GM23338 (cell line): ENCODE measurements around the gene CEP350. TPM values are rescaled to one million over a fixed set of nuclear protein-coding genes. Genes with fewer than 3 reads are reported as not detected.

Experiments used
- ATAC-seq: fragments of 200-7000 bp; cut with Tn5 transposase; 3 replicates; pipeline ENCODE4 v1.9.1; 2020
- DNase-seq: peaks from one replicate; pipeline ENCODE4 v3.0.0-alpha.2; 2015; ENCODE audit warnings: low spot score
- H2AFZ ChIP-seq: fragments of 200-600 bp; sonication (generic); 2 replicates; pipeline ENCODE4 v1.8.0; 2016; ENCODE audit warnings: antibody characterized with exemption, mild to moderate bottlenecking, moderate library complexity
- H3F3A ChIP-seq: fragments of 200-600 bp; sonication (generic); replicated peaks from 2 replicates; pipeline ENCODE4 v1.8.0; 2017; ENCODE audit warnings: antibody characterized with exemption, mixed run types, low read depth
- H3K27ac ChIP-seq: fragments of 200-600 bp; sonication (generic); 2 replicates; pipeline ENCODE4 v1.6.1; 2016; ENCODE audit warnings: low read depth
- H3K27me3 ChIP-seq: fragments of 200-600 bp; sonication (generic); 2 replicates; pipeline ENCODE4 v1.8.0; 2016; ENCODE audit warnings: mild to moderate bottlenecking, mixed run types, moderate library complexity; ENCODE audit not compliant: insufficient read depth
- H3K36me3 ChIP-seq: fragments of 200-600 bp; sonication (generic); 2 replicates; pipeline ENCODE4 v1.8.0; 2016; ENCODE audit warnings: mild to moderate bottlenecking; ENCODE audit not compliant: insufficient read depth
- H3K4me1 ChIP-seq: fragments of 200-600 bp; sonication (generic); 2 replicates; pipeline ENCODE4 v1.8.0; 2016; ENCODE audit warnings: mild to moderate bottlenecking, moderate library complexity; ENCODE audit not compliant: insufficient read depth
- H3K4me2 ChIP-seq: fragments of 200-600 bp; sonication (generic); 2 replicates; pipeline ENCODE4 v1.7.1; 2017; ENCODE audit warnings: mixed run types
- H3K4me3 ChIP-seq: fragments of 200-600 bp; sonication (generic); 2 replicates; pipeline ENCODE4 v1.6.1; 2016; ENCODE audit warnings: mixed run types
- H3K79me2 ChIP-seq: fragments of 200-600 bp; sonication (generic); replicated peaks from 2 replicates; pipeline ENCODE4 v1.8.0; 2017; ENCODE audit warnings: mild to moderate bottlenecking; ENCODE audit not compliant: insufficient read depth
- H3K9me2 ChIP-seq: fragments of 200-600 bp; sonication (generic); 2 replicates; pipeline ENCODE4 v1.8.0; 2017; ENCODE audit not compliant: insufficient read depth
- H4K20me1 ChIP-seq: fragments of 200-600 bp; sonication (generic); replicated peaks from 2 replicates; pipeline ENCODE4 v1.8.0; 2017; ENCODE audit warnings: mild to moderate bottlenecking; ENCODE audit not compliant: insufficient read depth
- H3K27ac Mint-ChIP-seq: 2 replicates; pipeline ENCODE4 v1.8.0; 2020; ENCODE audit warnings: inconsistent platforms, mild to moderate bottlenecking, moderate library complexity, mixed read lengths
- H3K27me3 Mint-ChIP-seq: 3 replicates; pipeline ENCODE4 v1.8.0; 2022; ENCODE audit warnings: low read depth, mild to moderate bottlenecking, moderate library complexity, mixed read lengths, inconsistent platforms; ENCODE audit not compliant: insufficient read depth, poor library complexity
- H3K36me3 Mint-ChIP-seq: 3 replicates; pipeline ENCODE4 v1.8.0; 2021; ENCODE audit warnings: low read depth, mild to moderate bottlenecking, inconsistent platforms, moderate library complexity, mixed read lengths
- H3K4me1 Mint-ChIP-seq: 3 replicates; pipeline ENCODE4 v1.8.0; 2020; ENCODE audit warnings: mild to moderate bottlenecking, inconsistent platforms, mixed read lengths
- H3K4me3 Mint-ChIP-seq: 3 replicates; pipeline ENCODE4 v1.8.0; 2021; ENCODE audit warnings: moderate library complexity, mild to moderate bottlenecking, inconsistent platforms, mixed read lengths
- H3K9me3 Mint-ChIP-seq: 3 replicates; pipeline ENCODE4 v1.8.0; 2020; ENCODE audit warnings: moderate library complexity, mild to moderate bottlenecking, inconsistent platforms, mixed read lengths
- REST ChIP-seq: IDR thresholded peaks from one replicate; pipeline ENCODE4 v1.6.1; 2018; ENCODE audit warnings: antibody characterized with exemption; ENCODE audit not compliant: unreplicated experiment
- STAT1 ChIP-seq: IDR thresholded peaks from one replicate; pipeline ENCODE4 v1.6.1; 2016; ENCODE audit warnings: antibody characterized with exemption; ENCODE audit not compliant: unreplicated experiment
- polyA plus RNA-seq: library from polyadenylated mRNA; unstranded; fragments of >200 nt; fragmentation: Nextera tagmentation; extraction: Ambion mirVana; gene quantifications from 2 replicates; pipeline ENCODE4 v1.2.1, GENCODE V29; 2016
- total RNA-seq: library from RNA; depleted of rRNA; stranded (reverse); fragments of >200 nt; shearing (Covaris generic); gene quantifications from 2 replicates; pipeline ENCODE4 v1.2.3, GENCODE V29; 2014

The CEP350 gene
- total and polyA plus RNA-seq, 2 experiments from 2014 or later = 23.4 to 36.8 TPM

DNA sequence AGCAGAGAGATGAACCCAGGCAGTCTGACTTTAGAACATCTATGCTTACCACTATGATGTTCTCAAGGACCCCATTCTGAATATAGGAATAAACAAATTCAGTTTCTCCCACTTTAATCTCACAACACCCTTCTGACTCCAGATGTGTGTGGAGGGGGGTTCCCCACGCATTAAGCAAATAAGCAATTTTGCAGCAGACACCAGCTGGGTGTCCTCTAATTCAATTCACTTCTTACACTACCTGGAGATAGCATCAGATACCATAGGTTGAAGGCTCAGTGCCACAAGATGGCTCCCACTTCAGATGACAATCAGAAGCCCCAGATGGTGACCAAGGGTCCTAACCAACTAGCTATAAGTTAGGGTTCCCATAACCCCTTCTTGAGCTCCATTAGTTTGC, 30.3 kb upstream of the CEP350 start:
- Histone ChIP-seq H3K79me2 (no peaks in the 10 kb centered on the region), H2AFZ (no peak overlapping the region), H4K20me1 (no peaks in the 10 kb centered on the region), H3K4me2 (no peak overlapping the region), H3K27ac (no peak overlapping the region), H3K36me3 (no peaks in the 10 kb centered on the region; the same call in 1 of the 2 replicates), H3K27me3 (no peaks in the 10 kb centered on the region), H3K9me2 (no peaks in the 10 kb centered on the region), H3K4me1 (peaks cover 25% of the 10 kb centered on the region), H3K4me3 (no peak overlapping the region), H3F3A (no peaks in the 10 kb centered on the region)
- Mint-ChIP-seq H3K36me3 (peaks cover 8% of the 10 kb centered on the region; the same call in 2 of the 3 replicates), H3K4me1 (peaks cover 22% of the 10 kb centered on the region), H3K4me3 (no peak overlapping the region), H3K27me3 (no peaks in the 10 kb centered on the region), H3K27ac (no peak overlapping the region), H3K9me3 (no peaks in the 10 kb centered on the region)
- no peak for TF ChIP-seq STAT1
- ATAC-seq (no peak), DNase-seq (no peak)

DNA sequence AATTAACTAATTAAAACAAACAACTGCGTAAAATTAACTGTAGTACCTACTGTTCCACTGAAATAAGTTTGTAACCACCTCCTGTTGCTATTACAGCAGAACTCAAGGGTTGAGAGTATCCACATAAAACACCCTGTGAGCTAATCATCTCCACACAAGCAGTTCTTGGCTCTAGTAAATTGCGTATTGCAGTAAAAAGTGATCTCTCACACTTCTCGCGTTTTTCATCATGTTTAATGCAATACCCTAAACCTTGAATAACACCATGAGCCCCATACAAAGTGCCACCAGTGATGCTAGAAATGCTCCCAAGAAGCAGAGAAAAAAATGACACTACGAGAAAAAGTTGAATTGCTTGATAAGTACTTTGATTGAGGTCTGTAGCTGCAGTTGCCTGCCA, 29.3 kb upstream of the CEP350 start:
- Histone ChIP-seq H3K4me2 (no peak overlapping the region), H3K9me2 (no peaks in the 10 kb centered on the region)

More for the DNA sequence above, 29.3 kb upstream of the CEP350 start:
- Histone ChIP-seq H3K36me3 (no peaks in the 10 kb centered on the region), H2AFZ (no peak overlapping the region), H3K4me3 (no peak overlapping the region), H3K27me3 (no peaks in the 10 kb centered on the region), H3K79me2 (no peaks in the 10 kb centered on the region), H3F3A (no peaks in the 10 kb centered on the region), H3K27ac (no peak overlapping the region), H3K4me1 (peaks cover 25% of the 10 kb centered on the region), H4K20me1 (no peaks in the 10 kb centered on the region)
- Mint-ChIP-seq H3K4me3 (no peak overlapping the region), H3K36me3 (peaks cover 2% of the 10 kb centered on the region; the same call in 1 of the 3 replicates), H3K27ac (no peak overlapping the region), H3K27me3 (no peaks in the 10 kb centered on the region), H3K9me3 (no peaks in the 10 kb centered on the region), H3K4me1 (peaks cover 22% of the 10 kb centered on the region)
- DNase-seq (no peak), ATAC-seq (no peak)
- TF ChIP-seq REST = no peak
